ENCODE results near the gene ALPI.
A peak's percentile ranks its signal among the peaks of the same experiment; 100 is the strongest.
"Not testable (repeated sequence)": the region's sequence is repeated elsewhere in the genome, so short reads cannot be mapped to it uniquely, and the experiment has no call there.

The ALPI gene

GRCh38 chr2:232441922-232442321 lies 14.0 kb upstream of the ALPI start:
- DNase-seq (ENCODE audit: low read depth), result not testable (repeated sequence)

DNA sequence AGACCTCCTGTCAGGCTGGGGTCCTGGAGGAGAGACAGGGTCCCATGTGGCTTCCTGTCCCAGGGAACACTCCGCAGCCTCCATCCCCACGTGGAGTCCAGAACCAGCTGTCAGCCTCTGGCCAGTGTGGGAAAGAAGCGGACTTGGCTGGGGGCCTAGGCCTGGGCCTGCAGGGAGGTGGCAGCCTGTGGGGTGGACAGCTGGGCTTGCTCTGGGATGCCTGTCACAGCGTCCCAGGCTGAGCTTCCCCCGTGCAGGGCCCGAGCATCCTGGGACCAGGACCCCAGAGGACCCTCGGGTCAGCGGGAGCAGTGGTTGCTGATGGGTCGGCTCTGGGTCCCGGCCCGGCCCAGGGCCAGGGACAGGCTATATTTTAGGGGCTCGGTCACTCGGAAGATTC lies 13.5 kb upstream of the ALPI start:
- not testable (repeated sequence) for DNase-seq (ENCODE audit: low read depth)

- not testable (repeated sequence) for DNase-seq (ENCODE audit: low read depth)
Measured at GRCh38 chr2:232443047-232443446, 12.9 kb upstream of the ALPI start.

DNA sequence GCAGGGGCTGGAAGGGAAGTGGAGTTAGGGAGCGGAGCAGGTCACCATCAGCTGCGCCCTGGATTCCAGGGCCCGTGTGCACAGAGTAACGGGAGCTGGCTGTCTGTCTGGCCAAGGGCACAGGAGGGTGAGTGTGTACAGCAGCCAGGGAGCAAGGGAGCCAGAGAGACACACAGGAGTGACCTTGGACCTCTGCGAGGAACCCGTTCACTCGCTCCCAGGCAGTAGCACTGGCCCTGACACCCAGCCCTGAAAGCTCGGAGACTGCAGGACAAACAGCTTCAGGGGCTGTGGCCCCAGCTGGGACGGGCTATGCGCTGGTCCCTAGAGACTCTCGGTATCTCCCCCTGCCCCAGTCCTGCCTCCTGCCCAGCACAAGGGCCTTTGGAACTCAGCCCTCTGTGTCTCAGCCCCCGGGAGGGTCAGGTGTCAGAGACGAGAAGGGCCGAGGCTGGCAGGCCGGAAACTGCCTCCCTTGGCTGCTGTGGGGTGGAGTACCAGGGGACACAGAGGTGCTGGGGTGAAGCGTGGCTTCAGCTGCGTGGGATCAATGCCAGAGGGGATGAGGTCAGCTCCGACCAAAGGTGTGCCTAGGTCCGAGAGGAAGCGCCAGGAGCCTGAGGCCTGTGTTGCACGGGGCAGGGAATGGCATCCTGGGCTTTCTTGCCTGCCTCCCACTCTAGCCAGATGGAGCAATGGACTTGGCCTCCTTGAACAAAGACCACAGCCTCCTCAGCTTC lies 12.1 kb upstream of the ALPI start:
- not testable (repeated sequence) for DNase-seq (ENCODE audit: low read depth)

DNA sequence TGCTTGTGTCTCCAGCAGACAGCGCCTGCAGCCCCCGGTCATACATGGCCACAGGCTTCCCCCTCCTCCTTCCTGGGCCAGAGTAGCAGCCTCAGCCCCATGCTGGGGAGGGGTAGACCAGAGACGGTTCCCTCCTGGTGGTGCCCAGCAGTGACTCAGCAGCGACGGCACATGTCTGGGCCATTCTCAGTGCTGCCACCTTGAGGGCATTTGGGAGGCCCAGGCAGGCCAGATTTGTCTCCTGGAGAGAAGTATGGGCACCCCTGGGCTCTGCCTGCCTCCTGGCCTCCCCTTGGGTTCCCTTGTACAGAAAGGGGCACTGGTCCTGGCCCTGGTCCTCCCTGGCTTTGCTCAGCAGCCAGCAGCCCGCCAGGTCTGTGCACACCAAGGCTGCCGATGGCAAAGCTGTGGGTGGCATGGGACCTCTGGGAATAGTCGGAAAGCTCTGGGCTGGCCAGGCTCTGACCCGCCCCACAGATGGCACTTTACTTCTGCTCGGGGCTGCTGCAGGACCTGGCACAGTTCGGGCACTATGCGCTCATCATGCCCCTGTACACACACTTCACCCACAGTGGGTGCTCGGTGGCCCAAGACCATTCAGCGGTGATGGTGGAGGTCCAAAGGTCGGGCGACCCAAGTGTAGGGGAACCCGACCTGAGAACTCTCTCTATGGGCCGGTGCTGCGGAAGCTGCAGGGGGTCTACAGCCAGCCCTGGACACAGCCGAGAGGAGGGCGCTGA lies 11.4 kb upstream of the ALPI start:
- peak; percentile 31 for DNase-seq (ENCODE audit: low read depth)

GRCh38 chr2:232445149-232445885 lies 10.6 kb upstream of the ALPI start:
- DNase-seq (ENCODE audit: low read depth), result not testable (repeated sequence)

DNA sequence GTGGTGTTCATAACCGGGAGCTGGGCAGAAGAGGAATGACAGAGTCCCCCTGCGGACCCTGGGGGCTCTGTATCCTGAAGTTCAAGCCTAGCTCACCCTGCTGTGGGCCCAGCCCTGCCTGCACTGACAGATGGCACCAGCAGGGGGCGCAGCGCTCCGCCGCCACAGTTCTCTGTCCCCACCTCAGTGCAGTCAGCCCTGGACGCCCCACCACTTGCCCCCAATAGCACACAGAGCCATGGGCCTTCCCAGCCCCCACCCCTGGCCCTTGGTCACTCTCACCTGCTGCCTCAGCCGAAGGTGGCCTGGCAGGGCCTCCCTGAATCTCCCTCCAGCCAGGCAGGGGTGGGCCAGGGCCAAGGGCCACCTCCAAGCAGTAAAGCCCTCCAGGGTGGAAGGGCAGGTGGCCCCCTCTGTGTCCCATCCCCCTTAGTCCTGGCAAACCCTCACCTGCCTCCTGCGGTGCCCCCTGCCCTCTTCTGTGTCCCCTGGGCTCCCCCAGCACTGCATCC lies 9.6 kb upstream of the ALPI start:
- not testable (repeated sequence) for DNase-seq (ENCODE audit: low read depth)

GRCh38 chr2:232447091-232447620 lies 8.8 kb upstream of the ALPI start:
- no peak for DNase-seq (ENCODE audit: low read depth)

GRCh38 chr2:232447638-232448303 lies 8.2 kb upstream of the ALPI start:
- DNase-seq (ENCODE audit: low read depth), result no peak

DNA sequence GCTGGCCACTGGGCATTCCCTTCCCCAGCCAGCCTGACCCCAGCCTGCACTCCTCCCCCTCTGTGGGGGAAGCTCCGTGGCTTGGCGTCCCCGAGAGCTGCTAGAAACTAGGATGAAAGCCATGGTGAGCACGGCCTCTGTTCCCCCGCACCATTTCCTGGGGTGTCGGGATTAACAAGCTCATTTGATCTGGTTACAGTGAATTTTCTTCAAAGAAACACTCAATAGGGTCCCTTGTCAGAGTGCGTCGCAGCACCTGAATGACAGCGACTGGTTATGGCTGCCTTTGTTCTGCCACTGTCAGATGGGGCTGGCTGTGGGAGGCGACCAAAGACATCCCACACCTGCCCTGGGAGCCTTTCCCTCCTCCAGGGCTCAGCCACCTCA lies 7.7 kb upstream of the ALPI start:
- DNase-seq (ENCODE audit: low read depth), result no peak

- no peak for DNase-seq (ENCODE audit: low read depth)
Measured at GRCh38 chr2:232449964-232450363, 6.0 kb upstream of the ALPI start.

DNA sequence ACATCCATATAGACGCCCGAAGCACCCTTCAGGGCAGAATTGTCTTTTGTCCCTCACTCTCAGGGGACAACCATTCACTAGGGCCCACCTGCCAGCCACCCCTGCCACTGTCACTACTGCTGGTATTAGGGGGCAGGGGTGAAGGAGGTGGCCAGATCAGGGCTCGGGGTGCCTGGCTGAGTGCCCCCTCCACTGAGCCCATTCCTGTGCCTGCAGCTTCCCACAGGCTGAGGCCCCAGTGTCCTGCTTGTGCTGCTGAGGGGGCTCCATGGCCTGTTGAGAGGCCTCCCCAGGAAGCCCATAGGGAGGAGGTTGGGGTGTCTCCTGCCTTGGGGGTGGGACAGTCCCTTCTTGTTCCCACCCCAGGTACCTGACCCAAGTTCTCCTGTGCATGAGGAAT lies 4.3 kb upstream of the ALPI start:
- DNase-seq (ENCODE audit: low read depth), result not testable (repeated sequence)

DNA sequence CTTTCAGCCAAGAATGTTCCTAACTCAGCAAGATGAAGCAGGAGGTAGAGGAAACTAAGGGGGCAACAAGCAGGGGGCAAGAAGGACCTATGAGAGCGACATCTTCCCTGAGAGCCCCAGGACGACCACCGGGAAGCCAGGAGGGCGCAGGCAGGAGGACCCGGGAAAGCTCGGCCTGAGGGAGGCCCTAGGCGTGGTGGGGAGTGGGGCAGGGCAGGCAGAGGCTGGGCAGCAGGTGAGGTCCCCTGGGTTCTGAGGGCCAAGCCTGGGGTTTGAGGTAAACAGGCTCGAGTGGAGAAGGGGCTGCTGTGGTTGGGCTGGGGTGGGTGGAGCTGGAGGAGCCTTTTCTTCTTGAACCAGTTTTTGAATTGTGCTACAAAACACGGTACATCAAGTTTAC lies 1.3 kb upstream of the ALPI start:
- DNase-seq (ENCODE audit: low read depth), result no peak

DNA sequence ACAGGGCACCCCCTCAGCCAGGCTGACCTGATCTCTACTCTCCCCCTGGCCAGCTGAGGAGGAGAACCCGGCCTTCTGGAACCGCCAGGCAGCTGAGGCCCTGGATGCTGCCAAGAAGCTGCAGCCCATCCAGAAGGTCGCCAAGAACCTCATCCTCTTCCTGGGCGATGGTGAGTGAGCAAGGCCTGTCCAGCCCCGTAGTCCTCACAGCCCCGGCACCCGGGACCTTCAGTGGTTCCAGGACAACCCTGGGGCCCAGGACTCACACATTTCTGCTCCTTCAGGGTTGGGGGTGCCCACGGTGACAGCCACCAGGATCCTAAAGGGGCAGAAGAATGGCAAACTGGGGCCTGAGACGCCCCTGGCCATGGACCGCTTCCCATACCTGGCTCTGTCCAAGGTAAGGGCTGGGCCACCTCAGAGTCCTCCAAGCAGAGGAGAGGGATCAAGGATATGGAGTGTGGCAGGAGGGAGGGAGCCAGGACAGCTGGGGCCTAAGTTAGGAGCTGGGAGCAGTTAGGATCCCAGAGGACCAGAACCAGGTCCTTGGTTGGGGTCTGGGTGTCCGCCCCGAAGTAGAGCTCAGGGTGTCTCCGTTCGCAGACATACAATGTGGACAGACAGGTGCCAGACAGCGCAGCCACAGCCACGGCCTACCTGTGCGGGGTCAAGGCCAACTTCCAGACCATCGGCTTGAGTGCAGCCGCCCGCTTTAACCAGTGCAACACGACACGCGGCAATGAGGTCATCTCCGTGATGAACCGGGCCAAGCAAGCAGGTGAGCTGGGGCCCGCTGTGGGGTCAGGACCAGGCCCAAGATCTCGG lies 555 bp downstream of the ALPI start:
- DNase-seq (ENCODE audit: low read depth), result no peak

DNA sequence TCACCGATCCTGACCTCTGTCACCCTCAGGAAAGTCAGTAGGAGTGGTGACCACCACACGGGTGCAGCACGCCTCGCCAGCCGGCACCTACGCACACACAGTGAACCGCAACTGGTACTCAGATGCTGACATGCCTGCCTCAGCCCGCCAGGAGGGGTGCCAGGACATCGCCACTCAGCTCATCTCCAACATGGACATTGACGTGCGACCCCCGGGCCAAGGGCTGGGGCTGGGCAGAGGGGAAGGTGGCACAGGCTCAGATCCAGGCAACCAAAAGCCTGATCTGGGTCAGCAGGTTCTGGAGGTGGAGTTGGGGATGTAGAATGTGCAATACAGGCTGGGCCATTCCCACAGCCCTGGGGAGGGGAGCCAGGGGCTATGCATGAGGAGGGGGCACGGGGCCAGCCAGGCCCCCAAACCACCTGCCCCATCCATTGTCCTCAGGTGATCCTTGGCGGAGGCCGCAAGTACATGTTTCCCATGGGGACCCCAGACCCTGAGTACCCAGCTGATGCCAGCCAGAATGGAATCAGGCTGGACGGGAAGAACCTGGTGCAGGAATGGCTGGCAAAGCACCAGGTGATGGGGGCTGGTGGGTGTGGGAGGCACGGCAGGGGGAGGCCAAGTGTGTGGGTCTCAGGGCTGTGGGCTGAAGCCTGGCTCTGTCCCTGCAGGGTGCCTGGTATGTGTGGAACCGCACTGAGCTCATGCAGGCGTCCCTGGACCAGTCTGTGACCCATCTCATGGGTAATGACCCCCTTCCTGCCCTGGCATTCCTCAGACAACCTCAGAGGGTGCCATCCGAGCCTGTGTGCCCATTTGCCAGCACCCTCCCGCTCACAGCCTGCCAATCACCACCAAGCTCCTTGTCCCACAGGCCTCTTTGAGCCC lies 1.4 kb downstream of the ALPI start:
- no peak for DNase-seq (ENCODE audit: low read depth)

DNA sequence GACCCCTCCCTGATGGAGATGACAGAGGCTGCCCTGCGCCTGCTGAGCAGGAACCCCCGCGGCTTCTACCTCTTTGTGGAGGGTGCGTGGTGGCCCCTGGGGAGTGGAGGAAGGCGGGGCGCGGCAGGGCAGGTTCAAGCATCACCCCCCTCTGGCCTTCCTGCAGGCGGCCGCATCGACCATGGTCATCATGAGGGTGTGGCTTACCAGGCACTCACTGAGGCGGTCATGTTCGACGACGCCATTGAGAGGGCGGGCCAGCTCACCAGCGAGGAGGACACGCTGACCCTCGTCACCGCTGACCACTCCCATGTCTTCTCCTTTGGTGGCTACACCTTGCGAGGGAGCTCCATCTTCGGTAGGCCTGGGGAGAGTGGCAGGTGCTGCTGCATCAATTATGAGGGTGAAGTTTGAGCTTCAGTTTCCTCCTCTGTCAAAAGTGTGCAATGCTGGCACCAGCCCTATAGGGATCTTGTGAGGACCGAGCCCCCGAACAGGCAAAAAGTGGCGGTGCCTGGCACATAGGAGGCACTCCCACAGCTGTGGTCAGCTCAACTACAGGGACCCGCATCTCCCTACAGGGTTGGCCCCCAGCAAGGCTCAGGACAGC lies 2.2 kb downstream of the ALPI start:
- no peak for DNase-seq (ENCODE audit: low read depth)

GRCh38 chr2:232458661-232459418 lies 2.9 kb downstream of the ALPI start:
- no peak for DNase-seq (ENCODE audit: low read depth)

GRCh38 chr2:232459419-232460035 lies 3.6 kb downstream of the ALPI start:
- DNase-seq (ENCODE audit: low read depth), result no peak
